Astrocyte of the cerebellum (primary cell): ENCODE data around the gene SLC38A10.

Source experiments
- DNase-seq: peaks from one replicate; pipeline ENCODE4 v3.0.0-alpha.2; 2011; ENCODE audit warnings: low read depth
- H3K4me3 ChIP-seq: 2 replicates; pipeline ENCODE4 v1.5.1; 2011; ENCODE audit warnings: mild to moderate bottlenecking, low read depth, low read length, moderate library complexity
- in situ Hi-C: cut with HindIII; loops from 2 replicates; pipeline ENCODE4 v1.10.0; 2017; ENCODE audit warnings: low sequenced_read_pairs
- TF ChIP-seq, protein P1 (sequence below): IDR thresholded peaks from 2 replicates; pipeline ENCODE4 v1.5.1; 2012; ENCODE audit warnings: low read length, low read depth, moderate library complexity, mild to moderate bottlenecking; ENCODE audit errors: missing control alignments

Gene SLC38A10

DNA sequence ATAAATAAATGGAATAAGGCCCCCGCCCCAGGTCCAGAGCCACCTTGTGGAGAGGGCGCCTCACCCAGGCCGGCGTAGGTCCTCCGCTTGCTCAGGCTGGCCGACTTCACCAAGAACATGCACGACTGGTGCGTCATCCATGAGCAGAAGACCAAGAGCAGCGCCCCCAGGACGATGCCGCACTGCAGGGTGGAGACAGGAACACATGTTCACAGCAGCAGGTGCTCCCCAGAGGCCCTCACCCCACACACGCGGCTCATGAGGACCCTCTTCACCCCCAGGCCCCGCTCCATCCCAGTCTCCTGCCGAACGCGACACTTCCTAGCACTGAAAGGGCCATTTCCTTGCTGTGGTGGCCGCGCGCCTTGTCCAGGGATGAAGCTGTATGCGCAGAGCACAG, 5.5 kb downstream of the SLC38A10 start:
- DNase-seq, result no peak
- in situ Hi-C loops, result loop anchor here (10.0 kb wide), 1 partner anchor 105 kb away; the partner anchor contains the start of gene BAHCC1
- TF ChIP-seq, protein P1, sequence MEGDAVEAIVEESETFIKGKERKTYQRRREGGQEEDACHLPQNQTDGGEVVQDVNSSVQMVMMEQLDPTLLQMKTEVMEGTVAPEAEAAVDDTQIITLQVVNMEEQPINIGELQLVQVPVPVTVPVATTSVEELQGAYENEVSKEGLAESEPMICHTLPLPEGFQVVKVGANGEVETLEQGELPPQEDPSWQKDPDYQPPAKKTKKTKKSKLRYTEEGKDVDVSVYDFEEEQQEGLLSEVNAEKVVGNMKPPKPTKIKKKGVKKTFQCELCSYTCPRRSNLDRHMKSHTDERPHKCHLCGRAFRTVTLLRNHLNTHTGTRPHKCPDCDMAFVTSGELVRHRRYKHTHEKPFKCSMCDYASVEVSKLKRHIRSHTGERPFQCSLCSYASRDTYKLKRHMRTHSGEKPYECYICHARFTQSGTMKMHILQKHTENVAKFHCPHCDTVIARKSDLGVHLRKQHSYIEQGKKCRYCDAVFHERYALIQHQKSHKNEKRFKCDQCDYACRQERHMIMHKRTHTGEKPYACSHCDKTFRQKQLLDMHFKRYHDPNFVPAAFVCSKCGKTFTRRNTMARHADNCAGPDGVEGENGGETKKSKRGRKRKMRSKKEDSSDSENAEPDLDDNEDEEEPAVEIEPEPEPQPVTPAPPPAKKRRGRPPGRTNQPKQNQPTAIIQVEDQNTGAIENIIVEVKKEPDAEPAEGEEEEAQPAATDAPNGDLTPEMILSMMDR, result no peak
- no peak overlapping the region for H3K4me3 ChIP-seq

DNA sequence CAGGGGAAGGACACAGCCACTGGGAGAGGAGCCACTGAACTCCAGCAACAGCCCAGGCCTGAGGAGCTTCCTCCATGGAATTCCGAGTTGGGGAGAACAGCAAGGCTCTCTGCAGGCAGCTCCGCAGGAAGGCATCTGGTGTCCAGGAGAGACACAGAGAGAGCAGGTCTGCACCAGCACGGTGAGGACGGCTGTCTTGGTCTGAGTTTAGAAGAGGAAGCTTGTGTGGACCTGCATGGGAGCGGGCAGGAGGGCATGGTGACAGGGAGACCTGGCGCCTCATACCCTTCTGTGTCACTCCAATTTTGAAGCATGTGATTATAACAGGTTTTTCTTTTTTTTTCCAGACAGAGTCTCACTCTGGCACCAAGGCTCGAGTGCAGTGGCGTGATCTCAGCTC, 6.4 kb downstream of the SLC38A10 start:
- DNase-seq, result no peak
- no peak overlapping the region for H3K4me3 ChIP-seq
- in situ Hi-C loops, result loop anchor here (10.0 kb wide), 1 partner anchor 106 kb away; the partner anchor contains the start of gene BAHCC1
- TF ChIP-seq, protein P1, result no peak

DNA sequence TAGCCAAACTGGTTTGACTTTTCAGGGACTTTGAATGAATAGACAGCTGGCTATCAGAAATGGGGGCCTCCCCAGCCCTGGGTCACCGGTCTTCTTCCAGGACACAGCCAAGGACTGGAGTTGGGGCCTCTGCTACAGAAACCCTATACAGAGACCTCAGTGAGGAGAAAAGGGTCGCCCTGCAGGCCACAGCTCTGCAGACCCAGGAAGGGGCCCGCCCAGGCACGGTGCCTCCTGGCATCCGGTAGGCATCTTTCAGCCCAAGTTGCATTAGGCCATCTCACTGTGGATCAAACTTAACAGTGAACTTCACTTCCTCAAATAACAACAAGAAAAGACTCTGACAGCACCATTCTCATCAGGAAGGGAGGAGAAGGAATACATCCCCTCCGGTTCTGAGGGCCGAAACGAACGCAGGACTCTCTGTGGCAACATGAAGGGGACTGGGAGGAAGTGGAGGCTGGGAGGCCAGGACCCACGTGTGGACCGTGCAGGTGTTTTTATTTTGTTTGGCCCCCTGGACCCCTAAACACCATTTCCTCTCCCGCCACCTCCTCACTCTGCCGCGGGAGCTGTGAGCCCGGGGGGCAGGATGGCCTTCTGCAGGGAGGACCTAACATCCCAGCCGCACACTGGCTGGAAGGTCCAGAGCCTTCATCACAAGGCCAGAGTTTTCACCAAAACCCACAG, 7.2 kb downstream of the SLC38A10 start:
- TF ChIP-seq, protein P1, result no peak
- in situ Hi-C loops, result loop anchor here (10.0 kb wide), 1 partner anchor 107 kb away; the partner anchor contains the start of gene BAHCC1
- no peak overlapping the region for H3K4me3 ChIP-seq
- no peak for DNase-seq

DNA sequence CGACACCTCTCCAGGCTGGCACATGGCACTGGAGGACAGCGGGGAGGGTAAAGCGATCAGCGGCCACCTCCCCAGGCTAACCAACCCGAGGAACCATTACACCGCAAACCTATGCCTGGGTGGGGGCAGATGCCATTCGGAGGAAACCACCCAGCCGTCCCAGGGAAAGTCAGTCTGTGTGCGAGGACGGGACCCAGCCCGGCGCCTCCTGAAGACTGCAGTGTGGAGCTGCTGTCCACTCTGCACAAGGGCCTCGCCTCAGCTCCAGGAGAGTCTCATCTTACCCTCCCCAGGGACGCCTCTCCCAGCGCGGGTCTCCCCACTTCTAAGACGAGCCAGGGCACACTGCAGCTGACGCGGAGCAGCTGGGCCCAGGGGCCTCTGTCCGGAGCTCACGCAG, 8.0 kb downstream of the SLC38A10 start:
- in situ Hi-C loops, result loop anchor here (10.0 kb wide), 1 partner anchor 108 kb away; the partner anchor contains the start of gene BAHCC1
- H3K4me3 ChIP-seq, result no peak overlapping the region
- no peak for DNase-seq
- TF ChIP-seq, protein P1, result no peak

DNA sequence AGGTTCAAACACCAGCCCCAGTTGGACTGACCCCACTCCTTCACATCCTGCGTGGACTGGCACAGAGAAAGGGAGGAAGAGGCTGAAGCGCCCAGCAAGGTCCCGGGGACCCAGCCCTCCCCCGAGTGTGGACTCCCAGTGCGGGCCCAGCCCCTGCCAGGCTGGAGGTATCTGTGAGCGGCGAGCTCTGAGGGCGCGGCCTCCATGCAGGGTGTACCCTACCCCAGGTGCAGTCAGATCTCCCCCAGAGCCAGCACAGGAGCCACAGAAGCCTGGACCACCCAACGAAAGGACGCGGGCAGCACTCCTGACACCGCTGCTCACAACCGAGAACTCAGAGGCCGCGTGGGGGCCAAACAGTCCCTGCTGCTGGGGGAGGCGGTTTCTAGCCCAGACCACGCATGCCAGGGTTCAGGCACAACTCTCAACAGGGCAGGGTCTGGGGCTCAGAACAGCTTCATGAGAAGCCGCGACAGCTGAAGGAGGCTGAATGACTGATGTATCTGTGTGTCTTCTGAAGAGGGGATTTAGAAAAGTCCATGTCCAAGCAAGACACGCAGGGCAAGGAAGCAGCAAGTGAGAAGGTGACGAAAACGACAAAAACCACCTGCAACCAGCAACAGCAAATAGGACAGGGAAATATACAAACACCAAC, 8.5 kb downstream of the SLC38A10 start:
- DNase-seq, result no peak
- in situ Hi-C loops, result loop anchor here (10.0 kb wide), 1 partner anchor 108 kb away; the partner anchor contains the start of gene BAHCC1
- no peak overlapping the region for H3K4me3 ChIP-seq
- TF ChIP-seq, protein P1, result no peak

DNA sequence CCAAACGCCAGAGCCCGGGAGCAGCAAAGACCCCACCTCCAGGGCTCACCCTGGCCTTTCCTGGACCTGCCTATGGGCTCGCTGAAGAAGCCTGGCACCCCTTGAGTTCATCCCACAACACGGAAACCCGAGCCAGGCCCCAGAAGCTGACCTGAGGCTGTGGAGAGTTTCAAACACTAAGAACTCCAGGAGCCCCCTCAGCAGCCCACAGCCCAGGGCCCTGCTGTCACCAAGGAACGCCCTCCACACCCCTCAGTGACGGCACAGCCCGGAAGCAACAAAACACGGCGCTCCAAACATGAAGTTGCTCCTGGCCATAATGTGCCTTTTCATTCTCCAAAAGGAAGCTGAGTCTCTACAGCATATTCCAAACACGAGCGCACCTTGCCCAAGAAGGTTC, 9.2 kb downstream of the SLC38A10 start:
- H3K4me3 ChIP-seq, result no peak overlapping the region
- in situ Hi-C loops, result loop anchor here (10.0 kb wide), 1 partner anchor 109 kb away; the partner anchor contains the start of gene BAHCC1

More for the DNA sequence above, 9.2 kb downstream of the SLC38A10 start:
- TF ChIP-seq, protein P1, result no peak
- no peak for DNase-seq
